Activated CD8-positive, alpha-beta memory T cell treated with anti-CD3 and anti-CD28 coated beads, Interleukin-2, amount 50 U/mL, for 1 hour (primary cell): ENCODE results near the gene OR2A25.

Experiments
- DNase-seq: peaks from one replicate; pipeline ENCODE4 v3.0.0-alpha.2; 2020; ENCODE audit errors: extremely low read depth

Gene OR2A25

DNA sequence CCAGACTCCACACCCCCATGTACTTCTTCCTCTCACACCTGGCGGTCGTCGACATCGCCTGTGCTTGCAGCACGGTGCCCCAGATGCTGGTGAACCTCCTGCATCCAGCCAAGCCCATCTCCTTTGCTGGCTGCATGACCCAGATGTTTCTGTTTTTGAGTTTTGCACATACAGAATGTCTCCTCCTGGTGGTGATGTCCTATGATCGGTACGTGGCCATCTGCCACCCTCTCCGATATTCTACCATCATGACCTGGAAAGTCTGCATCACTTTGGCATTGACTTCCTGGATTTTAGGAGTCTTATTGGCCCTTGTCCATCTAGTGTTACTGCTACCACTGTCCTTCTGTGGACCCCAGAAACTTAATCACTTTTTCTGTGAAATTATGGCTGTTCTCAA, 4.8 kb downstream of the OR2A25 start:
- DNase-seq = no peak

- no peak for DNase-seq
Measured at GRCh38 chr7:144085978-144086377, 16.4 kb downstream of the OR2A25 start, which contains the start of gene OR2A12. Gene OR2A12 (plus strand): TSS chr7:144086278. CDS start chr7:144095108, 8,830 bp downstream.

- no peak for DNase-seq
Measured at GRCh38 chr7:144086730-144087129, 17.1 kb downstream of the OR2A25 start.

DNA sequence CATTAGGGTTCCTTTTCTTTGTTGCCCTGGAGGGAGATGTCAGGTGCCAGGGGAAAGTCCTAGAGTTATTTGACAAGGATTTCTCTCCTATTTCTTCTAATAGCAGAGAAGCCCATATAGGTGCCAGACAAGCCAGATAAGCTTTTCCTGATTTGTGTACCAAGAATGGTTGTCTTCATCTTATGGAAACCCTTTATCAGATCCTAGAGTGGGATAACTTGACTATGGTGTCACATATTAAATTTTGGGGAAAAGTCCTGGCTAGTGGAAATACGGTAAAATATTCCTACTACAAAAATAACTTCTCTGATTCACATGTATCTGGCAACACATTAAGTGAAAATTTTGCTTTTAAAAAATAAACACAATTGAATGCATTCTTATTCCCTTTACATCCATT, 17.6 kb downstream of the OR2A25 start:
- no peak for DNase-seq

GRCh38 chr7:144090667-144091066, 21.1 kb downstream of the OR2A25 start:
- no peak for DNase-seq

DNA sequence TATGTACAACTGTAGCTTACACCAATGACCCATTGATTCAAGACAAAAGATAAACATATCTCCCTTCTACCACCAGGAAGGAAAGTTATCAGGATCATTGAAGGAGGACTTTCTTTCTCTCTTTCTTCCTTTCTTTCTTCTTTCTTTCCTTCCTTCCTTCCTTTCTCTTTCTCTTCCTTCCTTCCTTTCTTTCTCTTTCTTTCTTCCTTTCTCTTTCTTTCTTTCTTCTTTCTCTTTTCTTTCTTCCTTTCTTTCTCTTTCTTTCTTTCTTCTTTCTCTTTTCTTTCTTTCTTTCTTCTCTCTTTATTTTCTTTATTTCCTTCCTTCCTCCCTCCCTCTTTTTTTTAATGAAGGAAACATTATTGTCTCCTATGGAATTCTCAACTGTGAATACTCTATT, 29.2 kb downstream of the OR2A25 start:
- no peak for DNase-seq

- DNase-seq = no peak
Measured at GRCh38 chr7:144100607-144101006, 31.0 kb downstream of the OR2A25 start.

GRCh38 chr7:144102041-144102440, 32.4 kb downstream of the OR2A25 start:
- DNase-seq = no peak

DNA sequence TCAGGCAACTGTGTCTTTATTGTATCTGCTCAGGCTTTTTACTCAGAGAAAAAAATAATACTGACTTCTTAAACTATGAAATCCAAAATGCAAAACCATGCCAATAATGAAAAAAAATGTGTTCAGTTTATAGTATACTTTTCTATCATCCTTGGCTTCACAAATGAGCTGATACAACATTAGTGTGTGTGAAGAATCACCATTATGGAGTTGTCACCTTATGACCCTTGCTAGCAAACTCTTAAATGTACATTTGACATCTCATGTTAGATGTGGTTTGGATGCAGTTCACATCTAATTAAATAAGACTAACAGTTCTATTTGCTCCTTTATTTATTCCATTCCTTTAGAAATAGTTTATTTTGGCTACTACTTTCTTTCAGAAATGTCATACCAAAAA, 35.6 kb downstream of the OR2A25 start:
- no peak for DNase-seq

GRCh38 chr7:144109283-144109682, 39.7 kb downstream of the OR2A25 start, which contains the start of gene OR2A2:
Gene OR2A2 (plus strand): TSS chr7:144109583. CDS start chr7:144109583, 0 bp downstream.
- no peak for DNase-seq

DNA sequence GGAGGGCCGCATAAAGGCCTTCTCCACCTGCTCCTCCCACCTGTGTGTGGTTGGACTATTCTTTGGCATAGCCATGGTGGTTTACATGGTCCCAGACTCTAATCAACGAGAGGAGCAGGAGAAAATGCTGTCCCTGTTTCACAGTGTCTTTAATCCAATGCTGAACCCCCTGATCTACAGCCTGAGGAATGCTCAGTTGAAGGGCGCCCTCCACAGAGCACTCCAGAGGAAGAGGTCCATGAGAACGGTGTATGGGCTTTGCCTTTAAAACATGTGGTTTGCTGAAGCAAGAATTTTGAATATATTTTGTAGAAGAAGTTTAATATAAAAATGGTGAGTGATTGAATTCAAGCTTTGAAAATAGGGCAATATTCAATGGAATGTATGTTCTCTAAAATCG, 40.7 kb downstream of the OR2A25 start:
- DNase-seq = no peak

DNA sequence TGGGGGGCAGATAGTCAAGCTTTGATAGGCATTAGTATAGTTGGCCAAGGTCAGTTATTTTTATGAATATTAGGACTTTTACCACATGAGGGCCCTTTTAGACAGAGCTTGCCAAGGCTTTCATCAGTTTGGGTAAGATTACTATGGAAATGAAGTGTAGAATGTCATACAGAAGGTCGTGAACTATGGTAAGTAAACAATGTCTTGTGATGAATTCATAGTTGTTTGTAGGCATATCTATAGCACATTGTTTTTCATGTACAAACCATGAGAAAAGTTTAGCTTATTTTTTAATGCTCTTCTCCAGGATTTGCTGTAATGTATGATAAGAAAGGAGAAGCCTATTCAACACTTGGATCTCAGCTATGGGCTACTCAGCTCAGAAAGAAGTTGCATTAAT, 44.0 kb downstream of the OR2A25 start:
- no peak for DNase-seq

DNA sequence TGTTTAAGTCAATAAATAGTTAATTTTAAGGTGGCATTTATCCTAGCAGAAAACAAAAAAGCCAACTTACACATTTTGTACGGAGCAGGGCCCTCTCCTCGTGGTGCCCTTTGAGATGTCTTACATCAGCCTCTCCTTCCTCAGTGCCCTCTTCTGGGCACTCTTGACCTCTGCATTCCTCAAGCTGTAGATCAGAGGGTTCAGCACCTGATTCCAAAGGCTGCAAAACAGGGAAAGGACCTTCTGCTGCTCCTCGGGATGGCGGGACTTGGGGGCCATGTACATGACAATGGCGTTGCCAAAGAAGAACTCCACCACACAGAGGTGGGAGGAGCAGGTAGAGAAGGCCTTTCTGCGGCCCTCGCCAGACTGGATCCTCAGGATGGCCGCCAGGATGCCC, 48.7 kb downstream of the OR2A25 start:
- no peak for DNase-seq

DNA sequence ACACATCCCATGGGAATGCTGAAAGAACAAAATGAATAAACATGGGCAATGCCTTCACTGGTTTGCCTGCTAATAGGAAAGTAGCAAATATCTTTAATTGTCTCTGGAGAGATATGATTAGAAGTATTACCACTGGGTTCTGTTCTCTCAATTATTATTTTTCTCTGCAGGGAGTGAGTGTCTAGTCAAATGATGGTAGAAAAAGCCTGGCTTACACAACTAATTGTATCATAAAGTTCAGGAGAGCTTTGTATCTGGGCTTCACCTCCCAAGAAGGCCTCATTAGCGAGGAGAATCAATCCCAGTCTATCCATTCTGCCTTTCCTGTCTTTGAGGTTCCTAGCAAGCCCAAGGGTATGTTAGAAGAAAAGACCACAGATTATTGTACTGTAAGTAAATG, 53.3 kb downstream of the OR2A25 start, which contains the start of gene OR2A14:
Gene OR2A14 (plus strand): TSS at position 301 of the 400 bp plus-strand sequence. CDS start 5,937 bp downstream, outside the sequence.
- no peak for DNase-seq
